ACC112 (cell line): ENCODE results near the gene NRARP.

ENCODE experiments used
- H2AFZ ChIP-seq: fragments of 200-600 bp; sonication (generic); one replicate; pipeline ENCODE4 v1.6.0; 2017; ENCODE audit warnings: antibody characterized with exemption, low read length; ENCODE audit not compliant: unreplicated experiment
- H3K27ac ChIP-seq: fragments of 200-600 bp; sonication (generic); 2 replicates; pipeline ENCODE4 v1.5.1; 2014; ENCODE audit warnings: low read depth, mild to moderate bottlenecking, antibody characterized with exemption, low read length, moderate library complexity
- H3K27me3 ChIP-seq: fragments of 200-600 bp; sonication (generic); 2 replicates; pipeline ENCODE4 v1.6.1; 2014; ENCODE audit warnings: mild to moderate bottlenecking, antibody characterized with exemption, low read length, moderate library complexity, mixed read lengths; ENCODE audit not compliant: insufficient read depth
- H3K36me3 ChIP-seq: fragments of 200-600 bp; sonication (generic); 2 replicates; pipeline ENCODE4 v1.6.1; 2016; ENCODE audit warnings: mild to moderate bottlenecking, antibody characterized with exemption, low read length, moderate library complexity, mixed read lengths; ENCODE audit not compliant: insufficient read depth
- H3K4me1 ChIP-seq: fragments of 200-600 bp; sonication (generic); one replicate; pipeline ENCODE4 v1.6.1; 2016; ENCODE audit warnings: low read length, mixed read lengths; ENCODE audit not compliant: insufficient read depth, unreplicated experiment, control insufficient read depth
- H3K4me3 ChIP-seq: fragments of 200-600 bp; sonication (generic); 2 replicates; pipeline ENCODE4 v1.5.1; 2014; ENCODE audit warnings: mild to moderate bottlenecking, low read depth, low read length
- H3K79me2 ChIP-seq: fragments of 200-600 bp; sonication (generic); one replicate; pipeline ENCODE4 v1.6.0; 2016; ENCODE audit warnings: low read length; ENCODE audit not compliant: control insufficient read depth, unreplicated experiment, insufficient read depth

The NRARP gene

GRCh38 chr9:137295238-137295811 lies 6.7 kb downstream of the NRARP start:
- H2AFZ ChIP-seq = no peak overlapping the region
- no peaks in the 10 kb centered on the region for H3K36me3 ChIP-seq
- peak overlapping the region; percentile 60; the same call in 1 of the 2 replicates for H3K4me3 ChIP-seq
- H3K27ac ChIP-seq = no peak overlapping the region
- H3K27me3 ChIP-seq = peaks cover 46% of the 10 kb centered on the region
- H3K79me2 ChIP-seq = no peaks in the 10 kb centered on the region
- peaks cover 10% of the 10 kb centered on the region for H3K4me1 ChIP-seq

- Histone ChIP-seq H3K4me3 (peak overlapping the region; percentile 60; the same call in 1 of the 2 replicates), H2AFZ (no peak overlapping the region), H3K27ac (no peak overlapping the region), H3K79me2 (no peaks in the 10 kb centered on the region), H3K4me1 (peaks cover 10% of the 10 kb centered on the region), H3K36me3 (no peaks in the 10 kb centered on the region), H3K27me3 (peaks cover 40% of the 10 kb centered on the region)
Observed at GRCh38 chr9:137294681-137295237, 7.3 kb downstream of the NRARP start.

GRCh38 chr9:137294091-137294680 lies 7.9 kb downstream of the NRARP start:
- Histone ChIP-seq H3K27ac (no peak overlapping the region), H2AFZ (no peak overlapping the region), H3K4me1 (peaks cover 10% of the 10 kb centered on the region)

GRCh38 chr9:137293482-137294090 lies 8.5 kb downstream of the NRARP start:
- no peak overlapping the region for H2AFZ ChIP-seq
- H3K4me3 ChIP-seq = no peak overlapping the region
- H3K79me2 ChIP-seq = no peaks in the 10 kb centered on the region
- peaks cover 10% of the 10 kb centered on the region for H3K4me1 ChIP-seq
- H3K27ac ChIP-seq = no peak overlapping the region
- H3K36me3 ChIP-seq = no peaks in the 10 kb centered on the region
- H3K27me3 ChIP-seq = peaks cover 29% of the 10 kb centered on the region

More at GRCh38 chr9:137294091-137294680, 7.9 kb downstream of the NRARP start:
- Histone ChIP-seq H3K27me3 (peaks cover 35% of the 10 kb centered on the region), H3K4me3 (no peak overlapping the region), H3K79me2 (no peaks in the 10 kb centered on the region), H3K36me3 (no peaks in the 10 kb centered on the region)

GRCh38 chr9:137293094-137293481 lies 9.0 kb downstream of the NRARP start:
- H3K27me3 ChIP-seq = peaks cover 24% of the 10 kb centered on the region
- H3K36me3 ChIP-seq = no peaks in the 10 kb centered on the region
- H2AFZ ChIP-seq = no peak overlapping the region
- H3K27ac ChIP-seq = no peak overlapping the region
- H3K79me2 ChIP-seq = no peaks in the 10 kb centered on the region
- no peak overlapping the region for H3K4me3 ChIP-seq
- H3K4me1 ChIP-seq = peaks cover 10% of the 10 kb centered on the region

- Histone ChIP-seq H3K4me3 (no peak overlapping the region), H3K79me2 (no peaks in the 10 kb centered on the region), H3K36me3 (no peaks in the 10 kb centered on the region), H3K4me1 (no peaks in the 10 kb centered on the region), H2AFZ (no peak overlapping the region), H3K27me3 (no peaks in the 10 kb centered on the region), H3K27ac (no peak overlapping the region)
Observed at GRCh38 chr9:137286975-137287383, 15.1 kb downstream of the NRARP start.

- Histone ChIP-seq H2AFZ (no peak overlapping the region), H3K4me3 (no peak overlapping the region), H3K4me1 (peaks cover 12% of the 10 kb centered on the region), H3K36me3 (peaks cover 6% of the 10 kb centered on the region; the same call in 1 of the 2 replicates), H3K27me3 (no peaks in the 10 kb centered on the region), H3K79me2 (peaks cover 6% of the 10 kb centered on the region), H3K27ac (no peak overlapping the region)
Observed at GRCh38 chr9:137281345-137282116, 20.5 kb downstream of the NRARP start.

- no peak overlapping the region for H3K27ac ChIP-seq
- no peaks in the 10 kb centered on the region for H3K27me3 ChIP-seq
- H3K79me2 ChIP-seq = peaks cover 6% of the 10 kb centered on the region
- peaks cover 20% of the 10 kb centered on the region for H3K4me1 ChIP-seq
- H3K4me3 ChIP-seq = no peak overlapping the region
- peaks cover 6% of the 10 kb centered on the region; the same call in 1 of the 2 replicates for H3K36me3 ChIP-seq
- H2AFZ ChIP-seq = no peak overlapping the region
Observed at GRCh38 chr9:137280474-137281344, 21.4 kb downstream of the NRARP start.

- peaks cover 24% of the 10 kb centered on the region for H3K4me1 ChIP-seq
- no peak overlapping the region for H2AFZ ChIP-seq
- H3K36me3 ChIP-seq = peaks cover 6% of the 10 kb centered on the region; the same call in 1 of the 2 replicates
- H3K79me2 ChIP-seq = peaks cover 6% of the 10 kb centered on the region
- no peak overlapping the region for H3K27ac ChIP-seq
- no peak overlapping the region for H3K4me3 ChIP-seq
- no peaks in the 10 kb centered on the region for H3K27me3 ChIP-seq
Observed at GRCh38 chr9:137279741-137280473, 22.2 kb downstream of the NRARP start.
